Esophagus squamous epithelium (tissue), 5 donors: ENCODE measurements around the gene APOC3. TPM values are rescaled to one million over a fixed set of nuclear protein-coding genes. Genes with fewer than 3 reads are reported as not detected.

ENCODE experiments used
- DNase-seq: peaks from one replicate; lab custom pipeline; 2025; lab: John Stamatoyannopoulos, UW
- H3K27ac ChIP-seq, 4 donors: fragments of 200-600 bp; sonication (generic); one replicate each; pipeline ENCODE4 v1.5.1; 2016 to 2019; ENCODE audit warnings: mild to moderate bottlenecking in 1 of 4
- H3K27me3 ChIP-seq, 4 donors: fragments of 200-600 bp; sonication (generic); 1 replicate in 3 of 4; 2 replicates in 1 of 4; pipeline versions ENCODE4 v1.5.1 to v1.6.0; 2017 to 2021; ENCODE audit warnings: antibody characterized with exemption in 1 of 4
- H3K36me3 ChIP-seq, 3 donors: fragments of 200-600 bp; sonication (generic); one replicate each; pipeline ENCODE4 v1.5.1; 2016 to 2019
- H3K4me1 ChIP-seq, 3 donors: fragments of 200-600 bp; sonication (generic); one replicate each; pipeline ENCODE4 v1.5.1; 2017 to 2019
- H3K4me3 ChIP-seq, 4 donors: fragments of 200-600 bp; sonication (generic); 1 replicate in 3 of 4; 2 replicates in 1 of 4; pipeline ENCODE4 v1.5.1; 2016 to 2019; ENCODE audit warnings: mild to moderate bottlenecking in 2 of 4, moderate library complexity in 1 of 4
- H3K9me3 ChIP-seq, 3 donors: fragments of 200-600 bp; sonication (generic); one replicate each; pipeline ENCODE4 v1.5.1; 2016 to 2019
- POLR2A ChIP-seq, 4 donors: fragments of 450-650 bp; IDR thresholded peaks; one replicate each; pipeline ENCODE4 v1.6.1; 2017; ENCODE audit warnings: antibody characterized with exemption in 4 of 4, mild to moderate bottlenecking in 4 of 4, moderate library complexity in 3 of 4
- WGBS, 2 donors: methylation state at CpG; one replicate each; pipeline ENCODE4 v1.1.5; 2018; 5-methylcytosine and 5-hydroxymethylcytosine counted together
- intact Hi-C: fragments of 100-400 bp; cut with DNase I; formaldehyde crosslinking; loops from one replicate; pipeline ENCODE4 v1.15.0; 2022
- total RNA-seq, 4 donors: library from RNA; depleted of rRNA; stranded (reverse); fragments of >200 nt; gene quantifications; one replicate each; pipeline ENCODE4 v1.1.0, GENCODE V29; 2016
- TF ChIP-seq, protein P1 (sequence below), 6 experiments: fragments of 450-650 bp in 4 of 6; fragments of 200-600 bp in 2 of 6; sonication (generic) in 2 of 6; IDR thresholded peaks; one replicate each; pipeline ENCODE4 v1.5.1; 2016 to 2019; ENCODE audit warnings: antibody characterized with exemption in 6 of 6, mild to moderate bottlenecking in 4 of 6, moderate library complexity in 4 of 6
- donor health status: DM: yes; HTN: yes; CAD: no.

The APOC3 gene
- total RNA-seq, 4 donors from 2014 or later: not detected

DNA sequence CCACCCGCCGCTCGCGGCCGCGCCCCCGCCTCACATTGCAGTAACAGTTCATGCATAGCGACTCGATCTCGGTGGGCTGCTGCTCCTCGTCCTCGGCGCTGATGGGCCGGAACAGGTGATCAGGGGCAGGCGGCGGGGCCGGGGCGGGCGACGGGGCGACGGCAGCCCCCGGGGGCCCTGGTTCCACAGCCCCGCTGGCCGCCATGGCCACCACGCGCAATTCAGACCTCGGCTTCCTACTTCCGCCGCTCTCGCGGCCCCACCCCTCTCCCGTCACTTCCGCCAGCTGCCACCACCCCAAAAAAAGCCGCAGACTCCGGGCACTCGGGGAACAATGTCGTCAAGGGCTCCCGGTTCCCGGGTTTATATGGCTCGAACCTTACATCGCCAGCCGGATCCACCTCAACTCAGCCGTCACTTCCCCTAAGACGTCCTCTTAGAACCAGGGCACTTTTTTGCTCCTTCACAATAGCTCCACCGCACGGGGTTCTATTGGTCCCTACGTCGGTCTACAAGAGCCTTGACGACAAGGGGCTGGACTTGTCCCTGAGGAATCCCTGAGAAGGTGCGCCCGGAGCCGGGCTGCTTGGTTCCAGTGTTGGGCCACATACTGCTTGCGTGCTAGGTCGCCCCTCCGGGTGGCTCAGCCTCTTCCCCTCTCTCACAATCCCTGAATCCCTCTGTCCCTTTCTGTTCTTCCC is 41.8 kb upstream of the APOC3 start, which contains the start of gene ZPR1:
Gene ZPR1 (minus strand): TSS at position 238 of the 701 bp plus-strand sequence. CDS start 33 bp downstream, at position 205.
- H3K27me3 ChIP-seq: peaks cover 0 to 11% (median 0%) of the 10 kb centered on the region in 4 donors
- H3K27ac ChIP-seq: peak within 1 kb of the TSS; percentile 88 to 93 (median 91)
- H3K9me3 ChIP-seq: no peaks in the 10 kb centered on the region
- DNase-seq: peak; percentile 39
- WGBS, 2 donors: 1 to 2% methylated on average over 22 to 33 of the region's 56 CpGs
- peaks cover 9 to 38% (median 29%) of the 10 kb centered on the region in 3 donors for H3K36me3 ChIP-seq
- intact Hi-C loops: no loop called here
- TF ChIP-seq, protein P1, sequence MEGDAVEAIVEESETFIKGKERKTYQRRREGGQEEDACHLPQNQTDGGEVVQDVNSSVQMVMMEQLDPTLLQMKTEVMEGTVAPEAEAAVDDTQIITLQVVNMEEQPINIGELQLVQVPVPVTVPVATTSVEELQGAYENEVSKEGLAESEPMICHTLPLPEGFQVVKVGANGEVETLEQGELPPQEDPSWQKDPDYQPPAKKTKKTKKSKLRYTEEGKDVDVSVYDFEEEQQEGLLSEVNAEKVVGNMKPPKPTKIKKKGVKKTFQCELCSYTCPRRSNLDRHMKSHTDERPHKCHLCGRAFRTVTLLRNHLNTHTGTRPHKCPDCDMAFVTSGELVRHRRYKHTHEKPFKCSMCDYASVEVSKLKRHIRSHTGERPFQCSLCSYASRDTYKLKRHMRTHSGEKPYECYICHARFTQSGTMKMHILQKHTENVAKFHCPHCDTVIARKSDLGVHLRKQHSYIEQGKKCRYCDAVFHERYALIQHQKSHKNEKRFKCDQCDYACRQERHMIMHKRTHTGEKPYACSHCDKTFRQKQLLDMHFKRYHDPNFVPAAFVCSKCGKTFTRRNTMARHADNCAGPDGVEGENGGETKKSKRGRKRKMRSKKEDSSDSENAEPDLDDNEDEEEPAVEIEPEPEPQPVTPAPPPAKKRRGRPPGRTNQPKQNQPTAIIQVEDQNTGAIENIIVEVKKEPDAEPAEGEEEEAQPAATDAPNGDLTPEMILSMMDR (IDR thresholded peaks at IDR 0.05): no peak
- TF ChIP-seq POLR2A (IDR thresholded peaks at IDR 0.05): peak in 3 of 4 donors; percentile 10 to 72 (median 63)
- peaks cover 16 to 35% (median 16%) of the 10 kb centered on the region in 3 donors for H3K4me1 ChIP-seq
- H3K4me3 ChIP-seq: peak within 1 kb of the TSS; percentile 78 to 87 (median 82)

DNA sequence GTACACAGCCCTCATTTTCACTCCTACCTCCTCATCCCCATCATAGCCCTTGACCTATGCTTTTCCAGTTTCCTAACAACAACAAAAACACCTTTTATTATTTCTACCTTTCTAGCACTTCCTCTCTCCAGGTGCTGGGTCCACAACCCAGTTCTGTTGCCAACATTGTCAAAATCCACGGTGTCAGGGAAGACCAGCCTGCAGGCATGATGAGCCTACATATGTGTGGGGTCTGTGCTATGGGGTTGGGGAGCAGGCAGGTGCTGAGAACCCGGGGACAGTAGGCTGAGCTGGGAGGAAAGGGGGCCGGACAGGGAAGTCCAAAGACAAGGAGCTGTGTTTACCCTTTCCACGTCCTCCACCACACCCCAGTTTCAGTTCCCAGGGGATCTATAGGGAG is 41.2 kb upstream of the APOC3 start:
- Histone ChIP-seq H3K27me3 (peaks cover 0 to 11% (median 0%) of the 10 kb centered on the region in 4 donors), H3K4me1 (peaks cover 16 to 35% (median 16%) of the 10 kb centered on the region in 3 donors), H3K4me3 (peak overlapping the region; percentile 78 to 87 (median 82)), H3K27ac (peak overlapping the region; percentile 88 to 93 (median 91)), H3K36me3 (peaks cover 9 to 32% (median 23%) of the 10 kb centered on the region in 3 donors), H3K9me3 (no peaks in the 10 kb centered on the region)
- TF ChIP-seq, protein P1 (IDR thresholded peaks at IDR 0.05): no peak
- no peak for TF ChIP-seq POLR2A (IDR thresholded peaks at IDR 0.05)
- 47 to 64% methylated on average over 4 of the region's 4 CpGs for WGBS, 2 donors
- no peak for DNase-seq
- intact Hi-C loops: no loop called here

DNA sequence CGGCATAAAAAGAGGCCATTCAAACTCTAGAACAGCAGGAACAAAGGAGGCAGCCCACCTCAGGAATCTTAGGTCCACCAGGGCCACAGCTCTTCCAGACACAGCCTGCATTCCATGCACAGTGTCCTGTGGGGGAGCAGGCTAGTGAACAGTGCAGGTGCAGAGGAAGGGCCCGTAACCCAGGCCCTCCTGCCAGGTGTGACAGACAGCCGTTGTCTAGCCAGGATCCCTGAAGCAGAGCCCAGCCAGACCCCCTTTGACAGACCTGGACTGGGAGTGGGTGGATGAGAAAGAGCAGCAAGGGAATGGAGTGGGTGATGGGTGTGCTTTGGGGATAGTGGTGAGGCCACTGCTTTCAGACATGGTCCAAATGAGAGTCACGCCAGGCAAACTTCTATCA is 40.7 kb upstream of the APOC3 start:
- H3K4me3 ChIP-seq: no peak overlapping the region
- DNase-seq: no peak
- H3K27me3 ChIP-seq: peaks cover 0 to 11% (median 0%) of the 10 kb centered on the region in 4 donors
- WGBS, 2 donors: 75 to 81% methylated on average over 1 to 2 of the region's 4 CpGs
- peaks cover 16 to 35% (median 16%) of the 10 kb centered on the region in 3 donors for H3K4me1 ChIP-seq
- intact Hi-C loops: no loop called here
- TF ChIP-seq, protein P1 (IDR thresholded peaks at IDR 0.05): no peak
- no peak for TF ChIP-seq POLR2A (IDR thresholded peaks at IDR 0.05)
- no peak overlapping the region for H3K27ac ChIP-seq
- H3K36me3 ChIP-seq: peaks cover 8 to 28% (median 18%) of the 10 kb centered on the region in 3 donors
- H3K9me3 ChIP-seq: no peaks in the 10 kb centered on the region

DNA sequence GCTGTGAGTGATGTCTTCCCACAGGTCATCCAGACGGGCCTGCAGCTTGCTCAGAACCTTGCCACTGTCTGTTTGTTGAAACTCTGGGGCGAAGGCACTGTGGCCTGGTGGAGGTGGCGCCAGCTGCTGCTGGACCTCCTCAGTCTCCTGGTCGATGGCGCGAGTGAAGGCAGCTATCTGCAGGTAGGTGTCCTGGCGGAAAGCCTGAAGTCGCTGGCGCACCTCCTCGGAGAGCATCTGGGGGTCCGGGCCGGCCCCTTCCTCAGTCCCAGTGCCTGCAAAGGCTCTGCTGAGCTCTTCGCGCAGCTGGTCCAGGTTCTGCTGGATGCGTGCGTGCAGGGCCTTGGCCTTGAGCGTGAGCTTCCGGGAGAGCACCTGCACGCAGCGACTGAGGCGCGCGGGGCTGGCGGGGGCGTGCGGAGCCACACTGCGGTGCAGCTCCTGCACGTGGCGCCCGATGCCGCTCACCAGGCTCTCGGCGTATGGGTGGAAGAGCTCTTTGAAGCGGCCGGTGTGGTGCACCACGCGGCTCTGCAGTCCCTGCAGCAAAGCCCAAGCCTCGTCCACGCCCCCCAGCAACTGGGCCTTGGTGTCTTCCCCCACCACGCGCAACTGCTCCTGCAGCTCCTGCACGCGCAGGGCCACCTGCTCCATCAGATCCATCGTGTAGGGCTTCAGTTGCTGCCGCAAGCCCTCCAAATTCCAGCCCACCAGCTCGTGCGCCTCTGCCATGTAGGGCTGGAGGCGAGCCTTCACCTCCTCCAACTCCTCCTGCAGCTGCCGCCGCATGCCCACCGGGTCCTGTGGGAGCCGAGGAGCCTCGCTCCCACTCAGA is 39.3 kb upstream of the APOC3 start:
- Histone ChIP-seq H3K27me3 (peaks cover 0 to 11% (median 0%) of the 10 kb centered on the region in 4 donors), H3K36me3 (peaks cover 0 to 13% (median 4%) of the 10 kb centered on the region in 3 donors), H3K4me3 (no peak overlapping the region), H3K4me1 (peaks cover 16 to 35% (median 16%) of the 10 kb centered on the region in 3 donors), H3K9me3 (no peaks in the 10 kb centered on the region), H3K27ac (no peak overlapping the region)
- WGBS, 2 donors: 73 to 94% methylated on average over 9 to 15 of the region's 53 CpGs
- no peak for TF ChIP-seq POLR2A (IDR thresholded peaks at IDR 0.05)
- TF ChIP-seq, protein P1 (IDR thresholded peaks at IDR 0.05): no peak
- intact Hi-C loops: no loop called here
- DNase-seq: no peak
